Endothelial cell of umbilical vein (primary cell): ENCODE measurements around the gene ERAL1. TPM values are rescaled to one million over a fixed set of nuclear protein-coding genes. Genes with fewer than 3 reads are reported as not detected.

ENCODE experiments used
- BruUV-seq: library from RNA; stranded (reverse); fragments of 400-500 nt; replicated peaks from 2 replicates; lab custom pipeline; 2021; lab: Mats Ljungman, UMichigan
- CTCF ChIA-PET: fragments of 300-600, 350-600 bp; sonication (Branson Sonifier 250); formaldehyde crosslinking; loops from one replicate; lab custom pipeline; 2021; ENCODE audit warnings: antibody characterized with exemption, inconsistent platforms; lab: Charles Lee
- POLR2A ChIA-PET: fragments of 300-600, 350-600 bp; sonication (Branson Sonifier 250); formaldehyde crosslinking; loops from one replicate; lab custom pipeline; 2021; ENCODE audit warnings: antibody characterized with exemption, inconsistent platforms; lab: Charles Lee
- DNase-seq: peaks from one replicate; pipeline ENCODE4 v3.0.0-alpha.2; 2011; ENCODE audit warnings: low read depth, low spot score
- FAIRE-seq: peaks from 2 replicates; lab custom pipeline; 2011; peaks lifted over from hg19 to GRCh38; lab: Jason Lieb, UNC
- H2AFZ ChIP-seq: 2 replicates; pipeline ENCODE4 v1.6.0; 2012; ENCODE audit warnings: low read depth, low read length, control low read depth, inconsistent platforms
- H3K27ac ChIP-seq: 2 replicates; pipeline ENCODE4 v1.5.1; 2011; ENCODE audit warnings: low read depth, mild to moderate bottlenecking, control low read depth, low read length, moderate library complexity; ENCODE audit not compliant: insufficient read depth
- H3K27me3 ChIP-seq, 2 experiments: 2 replicates each; pipeline versions ENCODE4 v1.6.0 to v1.6.1; 2011; ENCODE audit warnings: low read length in 2 of 2, mixed read lengths in 1 of 2; ENCODE audit not compliant: control insufficient read depth in 2 of 2, insufficient read depth in 2 of 2
- H3K36me3 ChIP-seq, 2 experiments: 2 replicates in 1 of 2; 3 replicates in 1 of 2; pipeline ENCODE4 v1.5.1; 2011; ENCODE audit warnings: low read length in 2 of 2, mild to moderate bottlenecking in 1 of 2, moderate library complexity in 1 of 2; ENCODE audit not compliant: control insufficient read depth in 2 of 2, insufficient read depth in 2 of 2; ENCODE audit errors: extremely low read depth in 1 of 2
- H3K4me1 ChIP-seq: 3 replicates; pipeline ENCODE4 v1.5.1; 2011; ENCODE audit warnings: mild to moderate bottlenecking, low read length; ENCODE audit not compliant: control insufficient read depth, insufficient read depth; ENCODE audit errors: extremely low read depth
- H3K4me2 ChIP-seq: 2 replicates; pipeline ENCODE4 v1.6.1; 2011; ENCODE audit warnings: low read length, control low read depth, mixed read lengths; ENCODE audit not compliant: insufficient read depth
- H3K4me3 ChIP-seq, 3 experiments: fragments of 200-600 bp in 1 of 3; sonication (generic), shearing (Covaris generic) in 1 of 3; replicated peaks in 1 of 3; 2 replicates each; pipeline ENCODE4 v1.5.1; 2011 to 2016; ENCODE audit warnings: control low read depth in 3 of 3, low read length in 3 of 3, mild to moderate bottlenecking in 2 of 3, inconsistent platforms in 1 of 3, low read depth in 1 of 3, moderate library complexity in 1 of 3; ENCODE audit not compliant: insufficient read depth in 1 of 3
- H3K79me2 ChIP-seq: 2 replicates; pipeline ENCODE4 v1.6.0; 2012; ENCODE audit warnings: low read length, inconsistent platforms; ENCODE audit not compliant: control insufficient read depth, insufficient read depth
- H3K9ac ChIP-seq: replicated peaks from 2 replicates; pipeline ENCODE3; 2011; ENCODE audit warnings: low read length, control low read depth; ENCODE audit not compliant: insufficient read depth; ENCODE audit errors: extremely low read depth
- H3K9me1 ChIP-seq: replicated peaks from 3 replicates; pipeline ENCODE4 v1.6.0; 2011; ENCODE audit warnings: mild to moderate bottlenecking, low read length; ENCODE audit not compliant: control insufficient read depth, insufficient read depth; ENCODE audit errors: extremely low read depth
- H3K9me3 ChIP-seq: replicated peaks from 2 replicates; pipeline ENCODE4 v1.5.1; 2012; ENCODE audit warnings: low read length, inconsistent platforms; ENCODE audit not compliant: control insufficient read depth, insufficient read depth
- H4K20me1 ChIP-seq: replicated peaks from 2 replicates; pipeline ENCODE3; 2011; ENCODE audit warnings: mild to moderate bottlenecking, low read length; ENCODE audit not compliant: control insufficient read depth, insufficient read depth; ENCODE audit errors: extremely low read depth
- FOS ChIP-seq: IDR thresholded peaks from 2 replicates; pipeline ENCODE4 v1.6.1; 2011; ENCODE audit warnings: mild to moderate bottlenecking, low read length, moderate library complexity, borderline replicate concordance; ENCODE audit not compliant: insufficient read depth
- JUN ChIP-seq: IDR thresholded peaks from 2 replicates; pipeline ENCODE4 v1.6.1; 2011; ENCODE audit warnings: borderline replicate concordance, low read depth; ENCODE audit not compliant: insufficient read length, insufficient read depth
- MYC ChIP-seq: IDR thresholded peaks from one replicate; pipeline ENCODE4 v1.6.1; 2011; ENCODE audit warnings: mild to moderate bottlenecking, low read depth, low read length
- POLR2AphosphoS5 ChIP-seq: IDR thresholded peaks from 2 replicates; pipeline ENCODE4 v1.6.1; 2012; ENCODE audit warnings: low read depth, mild to moderate bottlenecking, control low read depth, low read length, moderate library complexity; ENCODE audit not compliant: insufficient read depth
- dilution Hi-C: fragments of 300-500 bp; cut with MboI; formaldehyde crosslinking; loops from one replicate; pipeline ENCODE4 v1.15.0; 2019; ENCODE audit warnings: low sequenced_read_pairs; ENCODE audit not compliant: extremely low pct_ligation_motif_present
- intact Hi-C: fragments of 100-400 bp; cut with micrococcal nuclease; formaldehyde crosslinking; loops from one replicate; pipeline ENCODE4 v1.10.0; 2022
- polyA plus RNA-seq, 4 experiments: library from polyadenylated mRNA; depleted of rRNA in 3 of 4; stranded (reverse) in 3 of 4; unstranded in 1 of 4; fragments of >200 nt; gene quantifications; 2 replicates each; pipeline versions ENCODE4 v1.2.1 to v1.2.3, GENCODE V29; 2011 to 2012; ENCODE audit warnings: missing spikeins in 1 of 4
- total RNA-seq: library from RNA; stranded (reverse); gene quantifications from 2 replicates; pipeline ENCODE4 v1.2.3, GENCODE V29; 2021
- TF ChIP-seq, protein P1 (sequence below): IDR thresholded peaks from 2 replicates; pipeline ENCODE4 v1.6.1; 2011; ENCODE audit not compliant: insufficient read depth, insufficient read length

ERAL1 gene
- total and polyA plus RNA-seq, 2 donors (not counting 3 experiments of a cell fraction or from before 2014, with no cell fraction given) = 58.0 to 86.6 TPM

DNA sequence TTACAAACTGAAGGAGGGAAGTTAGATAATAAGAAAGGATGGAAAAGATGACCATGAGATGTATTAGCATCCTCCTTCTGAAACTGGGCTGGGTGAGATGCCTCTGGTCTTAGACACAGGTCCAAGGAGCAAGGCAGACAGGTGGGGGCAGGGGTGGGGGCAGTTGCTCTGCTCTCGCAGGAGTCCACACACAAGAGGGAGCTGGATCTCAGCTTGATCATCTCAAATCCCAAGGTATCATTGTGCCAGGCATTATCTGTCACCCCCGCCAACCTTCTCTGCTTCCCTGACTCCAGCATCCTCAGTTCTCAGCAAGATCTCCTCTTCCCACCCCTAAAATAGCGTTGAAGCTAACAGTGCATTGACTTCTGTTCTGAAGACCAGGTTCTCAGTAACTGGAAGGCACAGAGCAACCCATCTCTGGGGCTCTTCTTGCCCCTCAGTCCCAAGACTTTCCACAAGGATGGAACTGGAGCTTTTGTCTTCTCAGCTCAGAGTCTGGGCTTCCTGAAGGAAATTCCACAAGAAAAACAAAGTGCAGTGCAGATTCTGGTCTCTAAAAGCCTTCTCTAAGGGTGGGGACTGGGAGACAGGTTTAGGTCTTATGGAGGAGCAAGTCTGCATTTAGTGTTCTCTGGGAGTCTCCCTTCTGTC lies 41.1 kb downstream of the ERAL1 start:
- no peaks in the 10 kb centered on the region for H3K9me1 ChIP-seq

DNA sequence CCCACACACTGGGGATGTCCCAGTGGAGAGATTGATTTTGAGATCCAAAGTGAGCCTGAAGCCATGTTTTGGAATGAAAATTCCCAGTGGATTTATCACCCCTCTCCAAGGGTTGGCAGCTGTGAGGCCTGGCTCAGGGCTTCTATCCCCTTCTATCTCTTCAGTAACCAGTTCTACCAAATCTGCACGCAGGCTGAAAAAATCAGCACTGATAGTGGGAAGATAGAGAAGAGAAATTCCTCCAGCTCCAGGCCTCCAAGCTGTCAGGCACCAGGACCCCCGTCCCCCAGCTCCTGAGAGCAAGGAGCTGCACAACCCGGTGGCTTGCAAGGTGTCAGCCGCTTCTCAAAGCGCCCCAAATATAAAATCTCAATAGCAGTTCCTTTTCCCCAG lies 41.7 kb downstream of the ERAL1 start:
- Histone ChIP-seq H3K9ac (peak overlapping the region; percentile 62), H3K9me3 (no peaks in the 10 kb centered on the region)
- TF ChIP-seq JUN = no peak
- TF ChIP-seq POLR2AphosphoS5 = no peak
- no peak for TF ChIP-seq FOS
- TF ChIP-seq, protein P1, sequence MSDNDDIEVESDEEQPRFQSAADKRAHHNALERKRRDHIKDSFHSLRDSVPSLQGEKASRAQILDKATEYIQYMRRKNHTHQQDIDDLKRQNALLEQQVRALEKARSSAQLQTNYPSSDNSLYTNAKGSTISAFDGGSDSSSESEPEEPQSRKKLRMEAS = no peak

More for the DNA sequence above, 41.1 kb downstream of the ERAL1 start:
- dilution Hi-C loops (no loop called here), intact Hi-C loops (loop anchor here (2.0 to 5.0 kb wide), 2 partner anchors 51 to 87 kb away; no protein-coding TSS in a partner anchor)
- Histone ChIP-seq H2AFZ (no peak overlapping the region), H3K4me2 (peak overlapping the region; percentile 91), H3K27ac (no peak overlapping the region), H3K9me3 (no peaks in the 10 kb centered on the region), H3K36me3 (no peaks in the 10 kb centered on the region), H3K4me1 (peaks cover 48% of the 10 kb centered on the region), H4K20me1 (no peaks in the 10 kb centered on the region), H3K4me3 (peak overlapping the region; percentile 63 to 85 (median 66)), H3K79me2 (peaks cover 25% of the 10 kb centered on the region), H3K27me3 (no peaks in the 10 kb centered on the region), H3K9ac (no peak overlapping the region)
- DNase-seq = peak; percentile 28
- ChIA-PET POLR2A (interaction anchor here (0.7 kb wide), 1 partner anchor 167 kb away, joined by 3 read pairs; the partner anchor contains the start of gene NEK8), CTCF (interaction anchor here (0.9 to 5.3 kb wide), 10 partner anchors 12 to 169 kb away, joined by 3 to 46 read pairs (median 7); partner anchors contain the start of gene TLCD1)
- FAIRE-seq = peak; percentile 82
- TF ChIP-seq, protein P1 = no peak
- no peak for TF ChIP-seq MYC
- BruUV-seq = no TSS peak

More for the DNA sequence above, 41.7 kb downstream of the ERAL1 start:
- Histone ChIP-seq H3K4me3 (peak overlapping the region; percentile 63 to 85 (median 66)), H3K79me2 (peaks cover 25% of the 10 kb centered on the region), H3K27me3 (no peaks in the 10 kb centered on the region), H4K20me1 (no peaks in the 10 kb centered on the region), H2AFZ (no peak overlapping the region), H3K36me3 (no peaks in the 10 kb centered on the region), H3K4me2 (peak overlapping the region; percentile 91), H3K4me1 (peaks cover 42% of the 10 kb centered on the region), H3K27ac (no peak overlapping the region), H3K9me1 (no peaks in the 10 kb centered on the region)
- ChIA-PET CTCF (interaction anchor here (0.9 to 5.3 kb wide), 10 partner anchors 11 to 170 kb away, joined by 3 to 46 read pairs (median 7); partner anchors contain the start of gene TLCD1), POLR2A (interaction anchor here (0.7 kb wide), 1 partner anchor 168 kb away, joined by 3 read pairs; the partner anchor contains the start of gene NEK8)
- DNase-seq = peak; percentile 24
- BruUV-seq = no TSS peak
- intact Hi-C loops = loop anchor here (2.0 to 5.0 kb wide), 2 partner anchors 51 to 88 kb away; no protein-coding TSS in a partner anchor
- dilution Hi-C loops = no loop called here
- FAIRE-seq = no peak
